OCI-LY3 (cell line): ENCODE results near the gene CNTNAP2.

Experiments used
- H2AFZ ChIP-seq: fragments of 200-600, 300-600 bp; shearing (Covaris generic); 2 replicates; pipeline ENCODE4 v1.6.0; 2014; ENCODE audit warnings: antibody characterized with exemption, low read depth, low read length
- H3K27ac ChIP-seq: fragments of 200-600, 300-600 bp; sonication (generic); 2 replicates; pipeline ENCODE4 v1.5.1; 2014; ENCODE audit warnings: mild to moderate bottlenecking, low read length, moderate library complexity, mixed read lengths
- H3K27me3 ChIP-seq: fragments of 200-600, 300-600 bp; sonication (generic); 2 replicates; pipeline ENCODE4 v1.6.1; 2014; ENCODE audit warnings: low read depth, low read length, mixed read lengths
- H3K36me3 ChIP-seq: fragments of 200-600, 300-600 bp; sonication (generic); replicated peaks from 2 replicates; pipeline ENCODE3; 2014; ENCODE audit warnings: low read depth, low read length, mixed read lengths
- H3K4me1 ChIP-seq: fragments of 300-600, 200-600 bp; sonication (generic); 2 replicates; pipeline ENCODE4 v1.6.1; 2014; ENCODE audit warnings: low read length, mixed read lengths
- H3K4me2 ChIP-seq: fragments of 200-600, 300-600 bp; sonication (generic); 2 replicates; pipeline ENCODE4 v1.6.1; 2014; ENCODE audit warnings: low read length, mixed read lengths
- H3K4me3 ChIP-seq: fragments of 300-600, 200-600 bp; sonication (generic); 2 replicates; pipeline ENCODE4 v1.5.1; 2014; ENCODE audit warnings: antibody characterized with exemption, mild to moderate bottlenecking, low read length, moderate library complexity
- H3K79me2 ChIP-seq: fragments of 300-600, 200-600 bp; shearing (Covaris generic); 2 replicates; pipeline ENCODE4 v1.6.1; 2014; ENCODE audit warnings: mild to moderate bottlenecking, low read length, mixed read lengths
- H3K9ac ChIP-seq: fragments of 300-600, 200-600 bp; shearing (Covaris generic); 2 replicates; pipeline ENCODE4 v1.6.0; 2014; ENCODE audit warnings: mild to moderate bottlenecking, low read length, moderate library complexity
- H3K9me3 ChIP-seq: fragments of 200-600, 300-600 bp; shearing (Covaris generic); 2 replicates; pipeline ENCODE4 v1.6.1; 2014; ENCODE audit warnings: low read length, mixed read lengths; ENCODE audit not compliant: insufficient read depth
- H4K20me1 ChIP-seq: fragments of 200-600, 300-600 bp; sonication (generic); 2 replicates; pipeline ENCODE4 v1.6.1; 2016; ENCODE audit warnings: low read length, mixed read lengths; ENCODE audit not compliant: insufficient read depth
- EZH2phosphoT487 ChIP-seq: fragments of 200-600 bp; shearing (Covaris generic); IDR thresholded peaks from 2 replicates; pipeline ENCODE4 v1.6.1; 2018; ENCODE audit warnings: antibody characterized with exemption, mixed run types, low read depth
- TF ChIP-seq, protein P1 (sequence below): fragments of 200-600, 300-600 bp; sonication (generic); IDR thresholded peaks from 2 replicates; pipeline ENCODE4 v1.5.1; 2014; ENCODE audit warnings: antibody characterized with exemption, low read length, low read depth

Gene CNTNAP2

GRCh38 chr7:147605323-147605722 lies 1488.7 kb downstream of the CNTNAP2 start:
- Histone ChIP-seq H3K36me3 (no peaks in the 10 kb centered on the region), H3K27me3 (no peaks in the 10 kb centered on the region), H4K20me1 (no peaks in the 10 kb centered on the region), H3K9me3 (no peaks in the 10 kb centered on the region), H3K4me1 (no peaks in the 10 kb centered on the region), H3K79me2 (no peaks in the 10 kb centered on the region), H2AFZ (no peak overlapping the region), H3K9ac (no peak overlapping the region), H3K27ac (no peak overlapping the region), H3K4me3 (no peak overlapping the region), H3K4me2 (no peak overlapping the region)
- TF ChIP-seq, protein P1, sequence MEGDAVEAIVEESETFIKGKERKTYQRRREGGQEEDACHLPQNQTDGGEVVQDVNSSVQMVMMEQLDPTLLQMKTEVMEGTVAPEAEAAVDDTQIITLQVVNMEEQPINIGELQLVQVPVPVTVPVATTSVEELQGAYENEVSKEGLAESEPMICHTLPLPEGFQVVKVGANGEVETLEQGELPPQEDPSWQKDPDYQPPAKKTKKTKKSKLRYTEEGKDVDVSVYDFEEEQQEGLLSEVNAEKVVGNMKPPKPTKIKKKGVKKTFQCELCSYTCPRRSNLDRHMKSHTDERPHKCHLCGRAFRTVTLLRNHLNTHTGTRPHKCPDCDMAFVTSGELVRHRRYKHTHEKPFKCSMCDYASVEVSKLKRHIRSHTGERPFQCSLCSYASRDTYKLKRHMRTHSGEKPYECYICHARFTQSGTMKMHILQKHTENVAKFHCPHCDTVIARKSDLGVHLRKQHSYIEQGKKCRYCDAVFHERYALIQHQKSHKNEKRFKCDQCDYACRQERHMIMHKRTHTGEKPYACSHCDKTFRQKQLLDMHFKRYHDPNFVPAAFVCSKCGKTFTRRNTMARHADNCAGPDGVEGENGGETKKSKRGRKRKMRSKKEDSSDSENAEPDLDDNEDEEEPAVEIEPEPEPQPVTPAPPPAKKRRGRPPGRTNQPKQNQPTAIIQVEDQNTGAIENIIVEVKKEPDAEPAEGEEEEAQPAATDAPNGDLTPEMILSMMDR: no peak
- no peak for TF ChIP-seq EZH2phosphoT487

DNA sequence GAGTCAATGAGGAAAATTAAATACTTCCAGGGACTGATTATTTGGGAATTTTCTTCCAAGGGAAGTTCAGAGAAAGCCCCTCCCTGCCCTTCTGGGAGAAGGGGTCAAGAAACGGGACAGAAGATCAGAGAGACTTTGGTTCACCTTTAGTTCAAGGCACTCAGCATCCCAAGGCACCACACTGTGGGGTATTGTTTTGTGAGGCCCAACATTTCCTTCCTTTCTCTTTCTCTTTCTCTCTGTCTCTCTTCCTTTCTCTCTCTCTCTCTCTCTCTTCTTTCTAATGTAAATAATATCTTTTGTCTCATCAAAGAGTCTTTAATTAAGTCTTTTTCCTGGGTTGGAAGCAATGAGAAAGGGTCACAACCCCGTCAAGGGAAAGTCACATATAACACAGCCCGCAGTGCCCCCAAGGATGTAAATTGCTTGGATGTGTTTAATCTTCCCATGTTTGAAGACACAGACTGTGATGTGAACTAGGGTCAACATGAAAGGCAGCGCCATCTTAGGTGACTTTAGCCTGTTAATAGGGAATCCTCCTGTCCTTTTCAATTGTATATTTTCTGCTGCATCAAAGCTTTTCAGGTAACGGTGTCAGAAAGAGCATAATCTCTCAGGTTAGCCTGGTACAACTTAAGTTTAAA lies 1490.7 kb downstream of the CNTNAP2 start:
- TF ChIP-seq, protein P1: no peak
- no peak for TF ChIP-seq EZH2phosphoT487
- Histone ChIP-seq H3K9ac (no peak overlapping the region), H3K4me3 (no peak overlapping the region), H4K20me1 (no peaks in the 10 kb centered on the region), H3K9me3 (no peaks in the 10 kb centered on the region), H3K27ac (no peak overlapping the region), H2AFZ (no peak overlapping the region), H3K36me3 (no peaks in the 10 kb centered on the region), H3K27me3 (no peaks in the 10 kb centered on the region), H3K79me2 (no peaks in the 10 kb centered on the region), H3K4me2 (no peak overlapping the region), H3K4me1 (no peaks in the 10 kb centered on the region)

DNA sequence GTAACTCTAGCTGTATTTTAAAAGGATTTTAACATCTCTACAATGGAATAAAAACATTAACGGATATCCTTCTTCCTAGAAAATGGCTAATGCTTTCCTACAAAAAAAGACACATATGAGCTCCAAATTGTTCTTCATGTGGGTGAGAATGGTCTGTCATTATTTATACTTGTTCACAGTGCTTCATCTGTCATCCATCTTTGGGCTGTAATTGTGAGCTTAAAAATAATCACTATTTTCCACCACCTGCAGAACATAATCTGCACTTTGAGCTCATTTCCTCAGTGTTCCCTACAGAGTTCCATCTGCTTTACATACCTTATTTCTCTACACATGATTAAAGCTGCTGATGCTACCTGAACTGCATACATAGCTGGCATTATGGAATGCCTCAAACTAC lies 1494.8 kb downstream of the CNTNAP2 start:
- H3K79me2 ChIP-seq: no peaks in the 10 kb centered on the region
- H3K9me3 ChIP-seq: no peaks in the 10 kb centered on the region
- no peak overlapping the region for H3K4me2 ChIP-seq
- H2AFZ ChIP-seq: no peak overlapping the region
- no peaks in the 10 kb centered on the region for H4K20me1 ChIP-seq
- no peak for TF ChIP-seq EZH2phosphoT487
- TF ChIP-seq, protein P1: no peak
- no peak overlapping the region for H3K4me3 ChIP-seq
- no peak overlapping the region for H3K9ac ChIP-seq
- H3K27me3 ChIP-seq: no peaks in the 10 kb centered on the region
- H3K4me1 ChIP-seq: no peaks in the 10 kb centered on the region
- H3K36me3 ChIP-seq: no peaks in the 10 kb centered on the region
- no peak overlapping the region for H3K27ac ChIP-seq

DNA sequence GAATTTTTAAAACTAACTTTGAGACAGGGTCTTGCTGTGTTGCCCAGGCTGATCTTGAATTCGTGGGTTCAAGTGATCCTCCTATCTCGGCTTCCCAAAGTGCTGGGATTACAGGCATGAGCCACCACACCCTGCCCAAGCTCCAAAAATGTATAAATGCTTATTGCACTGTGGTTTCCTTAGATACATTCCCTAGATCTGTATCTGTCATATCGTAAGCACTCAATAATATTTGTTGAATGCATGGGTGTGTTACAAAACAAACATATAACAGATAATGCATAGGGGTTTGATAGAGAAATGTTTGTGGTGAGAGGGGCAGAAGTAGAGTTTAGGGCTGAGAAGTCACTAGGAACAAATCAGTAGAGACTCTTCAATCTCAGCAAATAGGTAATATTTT lies 1518.7 kb downstream of the CNTNAP2 start:
- Histone ChIP-seq H3K79me2 (no peaks in the 10 kb centered on the region), H3K4me2 (no peak overlapping the region), H3K4me1 (no peaks in the 10 kb centered on the region), H2AFZ (no peak overlapping the region), H3K27me3 (no peaks in the 10 kb centered on the region), H3K9ac (no peak overlapping the region), H3K27ac (no peak overlapping the region), H4K20me1 (no peaks in the 10 kb centered on the region), H3K9me3 (no peaks in the 10 kb centered on the region), H3K4me3 (no peak overlapping the region), H3K36me3 (no peaks in the 10 kb centered on the region)
- no peak for TF ChIP-seq EZH2phosphoT487
- TF ChIP-seq, protein P1: no peak
